ENCODE data around the gene BBS7. TPM values are rescaled to one million over a fixed set of nuclear protein-coding genes. Genes with fewer than 3 reads are reported as not detected.

BBS7 gene
- total and polyA plus RNA-seq, 9 of the 15 experiments (the other 6 are each of a cell fraction or from before 2014, with no cell fraction given): 13.4 to 25.8 (median 16.4) TPM

DNA sequence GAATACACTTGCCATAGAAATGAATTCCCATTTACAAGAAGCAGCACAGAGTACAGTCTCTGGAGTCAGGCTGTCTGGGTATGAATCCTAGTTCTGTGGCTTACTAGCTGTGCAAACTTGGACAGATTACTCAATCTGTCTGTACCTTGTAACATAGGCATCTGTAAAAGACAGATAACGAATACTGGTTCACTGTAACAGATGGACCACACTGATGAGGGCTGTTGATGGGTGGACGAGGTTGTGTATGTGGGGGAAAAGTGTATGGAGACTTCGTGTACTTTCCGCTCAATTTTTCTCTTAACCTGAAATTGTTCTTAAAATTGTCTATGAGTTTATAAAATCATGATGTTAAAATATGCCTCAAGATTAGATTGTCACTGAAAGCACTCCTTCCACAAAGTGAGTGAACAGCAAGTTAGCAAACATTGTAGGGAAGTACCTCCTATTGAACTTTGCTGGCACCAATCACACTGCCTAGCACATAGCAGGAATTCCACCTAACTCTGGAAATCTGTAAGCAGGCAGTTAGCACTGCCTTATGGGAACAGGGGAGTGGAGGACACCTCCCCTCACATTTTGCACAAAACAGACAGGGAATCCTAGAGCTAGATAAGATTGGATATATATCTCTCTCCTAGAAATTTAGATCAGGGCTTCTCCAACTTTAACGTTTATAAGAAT lies 75.6 kb downstream of the BBS7 start (continued):
- TF ChIP-seq RAD21 (CRISPR knock-in tag; conservative IDR thresholded peaks at IDR 0.05 in 1 of 2, IDR thresholded peaks at IDR 0.05 in 1 of 2) (no peak), ZNF668 (CRISPR knock-in tag; IDR thresholded peaks at IDR 0.05) (no peak), RBBP5 (IDR thresholded peaks at IDR 0.05; ENCODE audit: borderline replicate concordance, insufficient read depth, low read length, poor library complexity, severe bottlenecking) (no peak), ZNF165 (CRISPR knock-in tag; IDR thresholded peaks at IDR 0.05; ENCODE audit: borderline replicate concordance) (no peak), NR2C2 (CRISPR knock-in tag; IDR thresholded peaks at IDR 0.05) (no peak), NR2C2 (tag; IDR thresholded peaks at IDR 0.05) (no peak), BRD4 (IDR thresholded peaks at IDR 0.05) (no peak), ZNF696 (CRISPR knock-in tag; conservative IDR thresholded peaks at IDR 0.05) (no peak), TBP (optimal IDR thresholded peaks at IDR 0.05; ENCODE audit: low read depth, low read length) (no peak), HDAC8 (tag; IDR thresholded peaks at IDR 0.05) (no peak), ELF2 (CRISPR knock-in tag; IDR thresholded peaks at IDR 0.05) (no peak), ZNF253 (CRISPR knock-in tag; conservative IDR thresholded peaks at IDR 0.05) (no peak), POLR2AphosphoS2 (IDR thresholded peaks at IDR 0.05; ENCODE audit: low read length) (no peak), ZNF764 (CRISPR knock-in tag; IDR thresholded peaks at IDR 0.05; ENCODE audit: low read depth) (no peak), HCFC1 (IDR thresholded peaks at IDR 0.05; ENCODE audit: low read depth, low read length) (no peak), ZNF224 (CRISPR knock-in tag; IDR thresholded peaks at IDR 0.05) (no peak), CCAR2 (IDR thresholded peaks at IDR 0.05; ENCODE audit: low read depth, low read length) (no peak), KDM2B (CRISPR knock-in tag; IDR thresholded peaks at IDR 0.05) (no peak), NFIC (IDR thresholded peaks at IDR 0.05) (peak; percentile 91), XRCC4 (IDR thresholded peaks at IDR 0.05; ENCODE audit: extremely low read depth, insufficient read depth, insufficient read length) (no peak), RBM15 (IDR thresholded peaks at IDR 0.05; ENCODE audit: insufficient read depth, low read length) (no peak), DIDO1 (tag; IDR thresholded peaks at IDR 0.05; ENCODE audit: low read depth) (no peak), RFX7 (CRISPR knock-in tag; IDR thresholded peaks at IDR 0.05) (no peak), XRCC5 (IDR thresholded peaks at IDR 0.05; ENCODE audit: low read depth, low read length) (no peak), SOX6 (IDR thresholded peaks at IDR 0.05) (peak; percentile 92), IFI16 (CRISPR knock-in tag; IDR thresholded peaks at IDR 0.05) (no peak), ZNF3 (CRISPR knock-in tag; IDR thresholded peaks at IDR 0.05) (no peak), RBM25 (IDR thresholded peaks at IDR 0.05; ENCODE audit: low read depth, low read length, severe bottlenecking) (peak; percentile 51), NCOA2 (IDR thresholded peaks at IDR 0.05; ENCODE audit: partially characterized antibody in 2 of 2) (peak in 1 of 2 experiments; percentile 29)
- TF ChIP-seq, protein P1, sequence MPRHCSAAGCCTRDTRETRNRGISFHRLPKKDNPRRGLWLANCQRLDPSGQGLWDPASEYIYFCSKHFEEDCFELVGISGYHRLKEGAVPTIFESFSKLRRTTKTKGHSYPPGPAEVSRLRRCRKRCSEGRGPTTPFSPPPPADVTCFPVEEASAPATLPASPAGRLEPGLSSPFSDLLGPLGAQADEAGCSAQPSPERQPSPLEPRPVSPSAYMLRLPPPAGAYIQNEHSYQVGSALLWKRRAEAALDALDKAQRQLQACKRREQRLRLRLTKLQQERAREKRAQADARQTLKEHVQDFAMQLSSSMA (CRISPR knock-in tag; IDR thresholded peaks at IDR 0.05): no peak
- TF ChIP-seq, protein P2, sequence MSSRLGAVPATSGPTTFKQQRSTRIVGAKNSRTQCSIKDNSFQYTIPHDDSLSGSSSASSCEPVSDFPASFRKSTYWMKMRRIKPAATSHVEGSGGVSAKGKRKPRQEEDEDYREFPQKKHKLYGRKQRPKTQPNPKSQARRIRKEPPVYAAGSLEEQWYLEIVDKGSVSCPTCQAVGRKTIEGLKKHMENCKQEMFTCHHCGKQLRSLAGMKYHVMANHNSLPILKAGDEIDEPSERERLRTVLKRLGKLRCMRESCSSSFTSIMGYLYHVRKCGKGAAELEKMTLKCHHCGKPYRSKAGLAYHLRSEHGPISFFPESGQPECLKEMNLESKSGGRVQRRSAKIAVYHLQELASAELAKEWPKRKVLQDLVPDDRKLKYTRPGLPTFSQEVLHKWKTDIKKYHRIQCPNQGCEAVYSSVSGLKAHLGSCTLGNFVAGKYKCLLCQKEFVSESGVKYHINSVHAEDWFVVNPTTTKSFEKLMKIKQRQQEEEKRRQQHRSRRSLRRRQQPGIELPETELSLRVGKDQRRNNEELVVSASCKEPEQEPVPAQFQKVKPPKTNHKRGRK (tag; IDR thresholded peaks at IDR 0.05): no peak
